Left hindlimb (tissue), 1 donor: ENCODE results near the gene RNFT2.
A peak's percentile ranks its signal among the peaks of the same experiment; 100 is the strongest.

Source experiments
- DNase-seq: peaks from one replicate; pipeline ENCODE4 v3.0.0-alpha.2; 2018

Gene RNFT2

GRCh38 chr12:116737774-116738657 is at the start of gene RNFT2, which contains the start of gene SPRING1:
Gene RNFT2 (plus strand): TSS chr12:116738315. CDS start chr12:116740498, 2,183 bp downstream.
Gene SPRING1 (minus strand): TSS chr12:116738069. CDS start chr12:116737900, 169 bp downstream.
- peak; percentile 99 for DNase-seq

- DNase-seq = no peak
These were observed 48.6 kb upstream of the RNFT2 start for GRCh38 chr12:116689521-116689920.

- no peak for DNase-seq
These were observed 48.0 kb upstream of the RNFT2 start for GRCh38 chr12:116689979-116690744.

- no peak for DNase-seq
These were observed 46.9 kb upstream of the RNFT2 start for GRCh38 chr12:116691205-116691604.

- DNase-seq = no peak
These were observed 46.5 kb upstream of the RNFT2 start for GRCh38 chr12:116691636-116692035.

- DNase-seq = no peak
These were observed 45.5 kb upstream of the RNFT2 start for GRCh38 chr12:116692605-116693004.

- DNase-seq = no peak
These were observed 44.6 kb upstream of the RNFT2 start for GRCh38 chr12:116693286-116694227.

GRCh38 chr12:116694653-116695463 is 43.3 kb upstream of the RNFT2 start:
- no peak for DNase-seq

GRCh38 chr12:116695464-116695725 is 42.7 kb upstream of the RNFT2 start:
- DNase-seq = no peak

GRCh38 chr12:116697305-116697704 is 40.8 kb upstream of the RNFT2 start:
- no peak for DNase-seq

GRCh38 chr12:116697716-116698115 is 40.4 kb upstream of the RNFT2 start:
- no peak for DNase-seq

- DNase-seq = no peak
These were observed 40.0 kb upstream of the RNFT2 start for GRCh38 chr12:116698116-116698515.

GRCh38 chr12:116698554-116699075 is 39.5 kb upstream of the RNFT2 start:
- DNase-seq = no peak

- DNase-seq = no peak
These were observed 38.0 kb upstream of the RNFT2 start for GRCh38 chr12:116700066-116700465.

- DNase-seq = no peak
These were observed 36.7 kb upstream of the RNFT2 start for GRCh38 chr12:116701432-116701831.

GRCh38 chr12:116703214-116703795 is 34.8 kb upstream of the RNFT2 start:
- no peak for DNase-seq

- DNase-seq = no peak
These were observed 30.4 kb upstream of the RNFT2 start for GRCh38 chr12:116707751-116708150.

GRCh38 chr12:116708826-116709756 is 29.0 kb upstream of the RNFT2 start:
- DNase-seq = peak; percentile 71

GRCh38 chr12:116709768-116710167 is 28.3 kb upstream of the RNFT2 start:
- no peak for DNase-seq
